NOMO-1 (cell line): ENCODE data around the gene F12.

ENCODE experiments used
- DNase-seq, 2 experiments: peaks; one replicate each; lab custom pipeline; 2025; ENCODE audit not compliant: unreplicated experiment in 2 of 2; lab: John Stamatoyannopoulos, UW

The F12 gene

DNA sequence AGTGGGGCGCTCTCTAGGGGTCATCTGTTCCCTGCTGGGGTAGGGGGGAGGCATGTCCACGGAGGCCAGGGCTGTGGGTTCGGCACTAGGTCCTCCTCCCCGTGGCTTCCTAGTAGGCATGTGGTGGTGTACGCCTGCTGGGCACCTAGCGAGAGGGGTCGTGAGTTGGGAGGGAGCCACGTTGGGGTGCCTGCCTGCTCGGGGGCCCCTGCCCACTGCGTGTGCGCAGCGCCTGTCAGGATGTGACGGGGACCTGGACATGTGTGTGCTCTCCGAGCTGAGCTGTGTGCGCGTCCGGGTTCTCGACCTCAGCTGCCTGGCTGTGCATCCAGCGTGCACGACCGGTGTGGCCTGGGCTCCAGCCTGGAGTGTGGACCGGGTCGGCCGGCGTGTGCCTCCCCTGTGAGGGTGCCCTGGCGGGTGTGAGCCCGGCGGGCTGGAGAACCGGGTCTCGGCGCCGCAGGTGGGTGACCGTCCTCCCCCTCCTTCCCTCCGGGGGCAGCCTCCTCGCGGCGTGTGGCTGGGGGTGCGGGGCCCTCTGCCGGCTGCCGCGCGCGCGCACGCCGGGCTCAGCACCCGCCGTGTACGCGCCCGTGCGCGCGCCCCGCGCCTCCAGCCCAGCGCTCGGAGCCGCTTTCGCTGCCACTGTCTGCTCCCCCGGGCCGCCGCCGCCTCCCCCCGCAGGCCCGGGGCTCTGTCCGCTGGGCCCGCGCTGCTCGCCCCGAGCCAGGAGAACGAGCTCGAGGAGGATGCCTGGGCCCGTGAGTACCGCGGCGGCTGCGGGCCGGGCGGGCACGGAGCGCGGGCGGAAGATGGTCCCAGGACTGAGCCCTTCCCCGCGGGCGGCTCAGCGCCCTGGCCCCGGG, 37.1 kb upstream of the F12 start, which contains the start of gene PRR7:
Gene PRR7 (plus strand): TSS at position 615 of the 866 bp plus-strand sequence. CDS start 8,254 bp downstream, outside the sequence.
- peak; percentile 42 to 75 for DNase-seq

DNA sequence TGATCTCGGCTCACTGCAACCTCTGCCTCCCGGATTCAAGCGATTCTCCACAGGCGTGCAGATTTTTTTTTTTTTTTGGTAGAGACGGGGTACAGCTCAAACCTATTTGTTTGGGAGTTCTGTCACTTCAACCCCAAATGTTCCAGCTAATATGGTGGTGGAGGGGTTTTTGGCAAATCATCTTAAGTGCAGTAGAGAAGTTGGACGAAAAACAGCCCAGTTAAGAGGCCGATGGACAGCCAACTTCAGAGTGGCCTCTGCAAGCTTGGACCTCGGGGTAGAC, 36.5 kb upstream of the F12 start:
- no peak for DNase-seq

DNA sequence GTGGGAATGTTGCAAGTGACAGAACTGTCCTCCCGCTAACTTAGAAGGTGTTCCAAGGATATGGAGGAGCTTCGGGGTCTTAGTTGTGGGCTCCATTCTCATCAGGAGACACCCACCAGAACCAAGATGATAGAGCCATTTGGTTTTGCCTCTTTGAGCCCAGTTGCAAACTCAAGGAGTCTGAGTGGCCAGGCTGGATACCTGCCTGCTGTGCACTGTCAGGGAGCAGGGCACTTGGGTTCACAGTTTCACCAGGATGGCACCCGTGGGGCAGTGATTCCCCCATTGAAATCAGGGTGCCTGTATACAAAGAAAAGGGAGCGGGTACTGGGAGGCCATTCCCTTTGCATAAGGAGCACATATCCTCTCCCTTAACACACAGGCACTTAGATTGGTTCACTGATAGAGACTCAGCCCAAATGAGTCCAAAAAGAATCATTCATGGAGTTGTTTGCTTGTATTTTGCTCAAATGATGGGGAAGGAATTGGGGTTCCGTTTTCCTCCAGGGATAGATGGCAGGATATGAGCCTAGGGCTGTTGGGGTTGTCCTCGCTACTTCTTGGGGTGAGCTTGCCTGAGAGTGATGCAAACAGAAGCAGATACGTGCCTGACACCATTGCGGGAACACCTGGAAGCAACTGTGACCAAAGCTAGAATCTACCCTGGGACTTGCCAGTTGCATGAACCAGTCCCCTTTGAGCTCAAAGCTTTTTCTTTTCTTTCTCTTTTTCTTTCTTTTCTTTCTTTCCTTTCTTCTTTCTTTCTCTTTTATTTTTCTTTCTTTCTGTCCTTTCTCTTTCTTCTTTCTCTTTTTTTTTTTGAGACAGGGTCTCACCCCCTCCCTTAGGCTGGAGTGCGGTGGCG, 35.9 kb upstream of the F12 start:
- peak in 1 of 2 experiments; percentile 24 for DNase-seq

DNA sequence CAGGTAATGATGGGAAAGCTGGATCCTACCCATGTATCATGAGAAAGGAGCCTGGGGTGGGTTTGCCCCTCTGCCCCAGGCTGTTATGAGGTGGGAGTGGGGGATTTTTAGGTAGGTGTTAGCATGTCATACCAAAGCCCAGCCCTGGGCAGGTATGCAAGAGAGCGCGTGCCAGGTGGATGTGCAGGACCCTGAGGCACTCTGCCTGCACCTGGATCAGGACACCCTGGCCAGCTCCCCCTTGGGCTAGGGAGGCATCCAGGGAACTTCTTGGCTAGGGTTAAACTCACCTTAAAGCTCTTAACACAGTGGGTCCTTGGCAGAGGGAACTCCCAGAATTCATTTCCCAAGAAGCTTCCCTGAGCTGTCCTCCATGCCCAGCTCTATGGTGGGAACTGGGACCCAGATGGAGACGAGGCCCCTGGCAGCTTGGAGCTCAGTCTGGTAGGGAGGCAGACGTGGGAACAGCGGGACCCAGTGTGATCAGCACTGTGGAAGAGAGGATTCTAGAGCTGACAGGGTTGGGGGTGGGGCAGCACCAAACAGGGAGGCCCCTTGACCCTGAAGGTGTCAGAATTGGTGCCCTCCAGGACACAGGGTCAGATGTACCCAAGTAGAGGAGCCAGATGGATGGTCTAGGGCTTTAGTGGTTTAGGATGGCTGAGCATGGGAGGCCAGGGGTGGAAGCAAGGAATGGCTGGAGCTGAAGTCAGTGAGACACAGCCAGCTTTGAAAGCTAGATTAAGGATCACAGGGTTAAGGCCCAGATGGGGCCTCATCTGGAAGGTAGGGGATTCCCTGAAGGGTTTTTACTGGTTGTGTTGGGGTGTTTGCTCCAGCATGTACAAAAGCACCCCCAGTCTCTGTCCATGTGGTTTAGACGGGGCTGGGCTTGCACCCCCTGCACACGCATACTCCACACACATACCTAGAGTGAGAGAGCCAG, 35.0 kb upstream of the F12 start:
- no peak for DNase-seq

DNA sequence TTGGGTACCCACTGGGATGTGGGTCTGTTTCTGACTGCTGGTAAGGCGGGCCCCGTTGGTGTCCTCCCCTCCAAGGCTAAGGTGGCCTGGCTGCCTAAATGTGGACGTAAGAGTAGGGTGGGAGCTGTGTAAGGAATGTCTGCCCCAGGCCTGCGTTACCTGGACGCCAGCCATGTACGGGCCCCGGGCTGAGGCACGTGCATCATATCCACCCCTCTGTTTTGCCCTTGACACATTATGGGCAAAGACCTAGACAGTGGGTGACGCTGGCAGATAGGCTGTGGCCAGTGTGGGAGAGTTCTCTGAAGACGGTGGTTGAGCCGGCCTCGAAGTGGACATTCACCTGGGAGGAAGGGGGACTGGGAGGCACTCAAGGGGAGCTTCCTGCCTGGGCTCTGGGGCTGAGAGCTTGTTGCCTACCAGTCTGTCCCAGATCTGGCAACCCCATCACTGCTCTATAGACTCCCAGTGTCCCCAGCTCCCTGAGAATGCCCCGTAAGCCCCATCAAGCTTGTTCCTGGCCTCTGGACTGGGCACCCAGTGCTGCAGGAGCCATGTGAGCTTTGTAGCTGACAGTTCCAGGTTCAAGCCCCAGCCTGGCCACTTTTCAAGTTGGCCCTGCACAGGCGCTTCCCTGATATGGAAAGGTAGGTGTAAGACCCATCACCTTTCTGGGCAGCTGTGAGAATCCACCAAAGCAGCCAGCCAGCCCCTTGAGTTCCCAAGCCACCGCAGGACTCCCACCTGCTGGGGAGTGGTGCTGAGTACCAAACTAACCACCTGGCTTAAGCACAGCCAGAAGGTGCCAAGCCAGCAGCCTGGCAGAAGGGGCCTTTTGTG, 34.0 kb upstream of the F12 start:
- no peak for DNase-seq

DNA sequence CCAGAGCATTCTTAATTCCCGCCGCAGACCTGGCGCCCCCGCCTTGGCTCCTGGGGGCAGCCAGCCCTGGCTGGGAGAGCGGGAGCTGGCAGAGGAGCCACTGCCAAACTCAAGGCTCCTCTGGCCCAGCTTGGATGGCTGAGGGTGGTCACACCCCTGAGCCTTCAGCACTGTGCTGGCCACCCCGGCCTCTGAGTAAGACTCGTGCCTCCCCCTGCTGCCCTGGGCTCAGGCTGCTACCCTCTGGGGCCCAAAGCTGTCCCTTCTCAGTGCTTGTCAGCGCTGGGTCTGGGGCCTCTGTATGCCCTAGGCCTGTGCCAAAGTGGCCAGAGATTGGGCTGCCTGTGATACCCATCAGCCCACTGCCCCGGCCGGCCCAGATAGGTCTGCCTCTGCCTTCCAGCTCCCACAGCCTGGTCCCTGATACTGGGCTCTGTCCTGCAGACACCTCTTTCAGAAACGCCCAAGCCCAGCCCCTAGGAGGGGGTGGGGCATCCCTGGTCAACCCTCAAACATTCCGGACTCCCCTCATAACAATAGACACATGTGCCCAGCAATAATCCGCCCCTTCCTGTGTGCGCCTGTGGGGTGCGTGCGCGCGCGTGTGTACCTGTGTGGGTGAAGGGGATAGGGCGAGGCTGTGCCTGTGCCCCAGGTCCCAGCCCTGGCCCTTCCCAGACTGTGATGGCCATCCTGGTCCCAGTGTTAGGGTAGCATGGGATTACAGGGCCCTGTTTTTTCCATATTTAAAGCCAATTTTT, 32.9 kb upstream of the F12 start:
- DNase-seq: no peak

DNA sequence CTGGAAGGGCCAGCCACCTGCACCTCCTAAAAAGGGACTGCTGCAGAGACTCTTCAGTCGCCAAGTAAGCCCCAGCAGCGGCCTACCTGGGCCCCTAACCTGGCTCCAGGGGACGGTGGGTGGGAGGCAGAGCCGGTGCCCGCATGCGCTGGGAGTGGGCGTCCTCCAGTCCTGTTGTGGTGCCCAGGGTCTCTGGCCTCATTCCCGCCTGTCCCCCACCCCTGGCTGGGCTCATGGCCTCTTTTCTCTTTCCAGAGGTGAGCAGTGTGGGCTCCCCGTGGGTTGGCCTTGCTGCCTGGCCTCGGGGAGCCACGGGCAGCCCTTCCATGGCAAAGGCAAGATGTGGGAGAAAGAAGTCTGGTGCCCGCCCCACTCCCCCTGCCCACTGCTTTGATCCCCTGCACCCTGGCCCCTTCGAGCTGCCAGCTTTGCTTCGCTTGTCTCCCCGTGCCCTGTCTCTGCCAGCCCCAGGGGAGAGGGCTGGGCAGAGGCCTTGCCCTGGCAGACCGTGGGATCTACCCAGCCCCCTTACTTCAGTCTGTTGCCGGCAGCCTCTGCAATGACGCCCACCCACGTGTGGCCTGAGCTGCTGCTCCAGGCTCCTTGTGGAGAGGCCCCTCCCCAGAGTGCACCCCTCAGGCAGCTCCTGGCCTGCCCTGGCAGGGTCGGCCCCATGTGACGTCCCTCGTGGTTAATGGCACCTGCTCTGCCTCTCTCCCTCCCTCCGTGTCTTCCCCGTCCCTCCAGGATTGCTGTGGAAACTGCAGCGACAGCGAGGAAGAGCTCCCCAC, 31.8 kb upstream of the F12 start:
- no peak for DNase-seq

DNA sequence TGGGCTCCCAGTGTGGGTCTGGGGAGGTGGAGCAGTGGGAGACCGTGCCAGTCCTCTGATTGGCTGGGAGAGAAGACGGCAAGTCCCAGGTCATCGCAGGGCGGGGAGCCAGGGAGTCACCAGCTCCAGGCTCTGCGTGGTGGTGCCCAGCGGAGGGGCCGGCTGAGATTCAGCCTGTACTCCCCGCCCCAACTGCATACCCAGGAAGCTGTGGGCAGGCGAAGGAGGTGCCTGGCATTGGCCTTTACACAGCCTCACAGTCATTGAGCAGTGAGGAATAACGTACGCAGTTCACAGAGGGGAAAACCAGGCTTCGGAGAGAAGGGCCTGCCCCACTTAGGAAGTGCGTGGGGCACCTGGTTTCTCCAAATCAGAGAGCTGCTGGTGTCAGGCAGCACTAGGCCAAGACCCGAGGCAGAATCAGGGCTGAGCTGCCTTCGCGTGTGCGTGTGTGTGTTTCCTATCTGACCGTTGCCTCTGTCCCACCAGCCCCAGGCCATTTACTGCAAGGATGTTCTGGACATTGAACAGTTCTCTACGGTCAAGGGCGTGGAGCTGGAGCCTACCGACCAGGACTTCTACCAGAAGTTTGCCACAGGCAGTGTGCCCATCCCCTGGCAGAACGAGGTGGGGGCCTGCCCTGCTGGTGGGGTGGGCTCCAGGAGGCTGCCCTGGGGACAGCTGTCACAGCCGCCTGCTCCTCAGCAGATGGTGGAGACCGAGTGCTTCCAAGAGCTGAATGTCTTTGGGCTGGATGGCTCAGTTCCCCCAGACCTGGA, 31.0 kb upstream of the F12 start:
- no peak for DNase-seq

DNA sequence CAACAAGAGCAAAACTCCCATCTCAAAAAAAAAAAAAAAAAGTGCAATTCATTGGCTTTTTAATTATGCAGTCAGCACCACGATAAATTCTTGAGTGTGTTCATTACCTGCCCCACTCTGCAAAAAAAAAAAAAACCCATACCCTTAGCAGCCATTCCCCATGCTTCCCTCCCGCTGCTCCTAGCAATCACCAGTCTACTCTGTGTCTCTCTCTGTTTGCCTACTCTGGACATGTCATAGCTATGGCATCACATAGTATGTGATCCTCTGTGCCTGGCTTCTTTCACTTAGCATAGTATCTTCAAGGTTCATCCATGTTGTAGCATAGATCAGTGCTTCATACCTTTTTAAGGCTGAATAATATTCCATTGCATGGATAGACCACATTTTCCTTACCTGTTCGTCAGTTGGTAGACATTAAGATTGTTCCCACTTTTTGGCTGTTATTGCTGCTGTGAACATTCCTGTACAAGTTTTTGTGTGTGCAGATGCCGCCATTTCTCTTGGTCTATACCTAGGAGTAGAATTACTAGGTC, 30.2 kb upstream of the F12 start:
- no peak for DNase-seq

DNA sequence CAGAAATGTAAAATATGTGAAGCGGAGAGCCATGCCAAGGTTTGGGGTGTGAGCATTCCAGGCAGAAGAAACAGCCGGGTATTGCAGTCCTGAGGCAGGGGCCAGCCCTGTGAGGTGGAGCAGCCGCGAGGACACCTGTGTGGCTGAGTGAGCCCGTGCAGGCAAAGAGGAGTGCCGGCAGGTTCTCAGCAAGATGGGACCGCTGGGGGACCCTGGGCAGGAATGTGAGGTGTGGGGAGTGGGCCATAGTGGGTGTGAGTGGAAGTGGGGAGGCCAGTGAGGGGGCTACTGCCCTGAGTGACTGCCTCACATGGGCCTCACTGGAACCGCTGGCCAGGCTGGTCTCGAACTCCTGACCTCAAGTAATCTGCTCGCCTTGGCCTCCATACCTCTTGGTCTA, 29.1 kb upstream of the F12 start:
- DNase-seq: no peak

DNA sequence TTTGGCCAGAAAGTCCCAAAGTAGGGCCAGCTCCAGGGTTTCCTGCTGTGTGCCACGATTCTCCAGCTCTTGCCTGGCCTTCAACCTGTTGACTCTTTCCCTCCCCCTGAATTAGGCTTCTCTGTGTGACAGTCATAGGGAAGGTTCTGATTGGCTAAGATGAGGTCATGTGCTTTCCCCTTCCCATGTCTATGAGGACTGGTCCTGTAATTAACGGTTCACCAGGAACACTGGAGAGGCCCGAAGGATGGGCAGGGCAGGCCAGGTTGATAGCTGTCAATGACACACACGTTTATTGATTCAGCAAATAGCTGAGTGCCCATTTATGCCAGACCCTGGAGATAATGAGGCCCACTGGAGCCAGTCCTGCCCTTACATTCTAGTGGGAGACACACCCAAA, 28.3 kb upstream of the F12 start:
- no peak for DNase-seq

DNA sequence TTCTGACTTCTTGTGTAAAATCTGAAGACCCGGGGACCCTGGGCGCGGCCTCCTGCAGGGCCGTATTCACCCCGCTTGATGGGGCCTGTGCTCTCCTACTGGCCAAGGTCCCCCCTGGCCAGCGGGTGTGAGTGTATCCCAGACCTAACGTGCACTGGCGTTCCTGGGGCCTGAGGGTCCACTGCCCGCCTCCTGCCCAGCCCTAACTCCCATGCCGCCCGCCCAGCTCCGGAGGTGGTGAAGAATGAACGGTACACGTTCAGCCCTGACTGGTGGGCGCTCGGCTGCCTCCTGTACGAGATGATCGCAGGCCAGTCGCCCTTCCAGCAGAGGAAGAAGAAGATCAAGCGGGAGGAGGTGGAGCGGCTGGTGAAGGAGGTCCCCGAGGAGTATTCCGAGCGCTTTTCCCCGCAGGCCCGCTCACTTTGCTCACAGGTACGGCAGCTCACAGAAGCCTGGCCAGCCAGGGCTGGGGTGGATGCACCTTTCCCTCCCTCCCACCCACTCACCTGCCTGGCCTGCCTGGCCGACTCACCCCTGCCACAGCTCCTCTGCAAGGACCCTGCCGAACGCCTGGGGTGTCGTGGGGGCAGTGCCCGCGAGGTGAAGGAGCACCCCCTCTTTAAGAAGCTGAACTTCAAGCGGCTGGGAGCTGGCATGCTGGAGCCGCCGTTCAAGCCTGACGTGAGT, 26.6 kb upstream of the F12 start:
- no peak for DNase-seq

DNA sequence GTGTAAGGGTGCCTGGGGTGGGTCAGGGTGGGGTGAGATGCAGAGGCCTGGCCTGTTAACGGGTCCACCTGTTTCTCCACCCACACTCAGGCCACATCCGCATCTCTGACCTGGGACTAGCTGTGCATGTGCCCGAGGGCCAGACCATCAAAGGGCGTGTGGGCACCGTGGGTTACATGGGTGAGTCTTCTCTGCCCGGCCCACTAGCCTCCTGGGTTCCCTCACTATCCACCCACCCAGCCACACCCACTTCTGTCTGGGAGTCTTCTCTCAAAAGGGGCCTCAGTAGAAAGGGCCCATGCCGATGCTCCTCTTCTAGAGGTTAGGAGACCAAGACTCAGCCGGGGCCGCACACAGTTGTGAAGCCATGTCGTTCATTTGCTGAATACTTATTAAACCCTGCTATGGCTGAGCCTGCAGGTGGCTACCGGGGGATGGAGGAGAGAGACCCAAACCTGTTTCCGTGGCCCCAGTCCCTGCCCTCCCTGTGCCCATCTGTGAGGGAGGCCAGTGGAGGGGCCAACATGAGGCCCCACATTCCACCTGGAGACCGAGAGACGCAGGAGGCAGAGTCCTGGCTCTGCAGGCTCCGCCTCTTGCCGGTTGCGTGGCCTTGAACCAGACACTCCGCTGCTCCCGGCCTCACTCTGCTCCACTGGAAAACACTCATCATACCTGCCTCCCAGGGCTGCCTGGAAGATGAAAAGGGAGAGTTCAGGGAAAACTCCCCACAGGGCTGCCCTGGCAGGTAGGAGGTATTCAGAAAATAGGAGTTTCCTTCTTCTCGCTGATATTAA, 25.8 kb upstream of the F12 start:
- no peak for DNase-seq

DNA sequence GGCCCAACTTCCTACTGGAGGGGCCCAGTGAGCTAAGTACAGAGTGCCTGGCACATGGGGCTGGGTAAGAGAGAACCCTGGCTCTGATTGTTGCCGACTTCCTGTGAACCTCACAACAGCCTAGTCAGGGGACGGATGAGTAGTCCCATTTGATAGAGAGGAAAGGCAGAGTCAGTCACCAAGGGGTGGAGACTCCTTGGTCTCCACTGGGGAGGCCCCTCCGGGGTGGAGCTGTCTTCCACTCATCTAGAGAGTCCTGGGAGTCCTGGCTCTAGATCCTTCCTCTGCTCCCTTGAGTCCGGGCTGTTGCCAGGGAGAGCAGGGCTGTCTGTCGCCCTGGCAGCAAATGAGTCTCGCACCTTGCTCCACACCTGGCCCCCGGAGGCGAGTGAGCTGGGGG, 25.1 kb upstream of the F12 start:
- DNase-seq: no peak

DNA sequence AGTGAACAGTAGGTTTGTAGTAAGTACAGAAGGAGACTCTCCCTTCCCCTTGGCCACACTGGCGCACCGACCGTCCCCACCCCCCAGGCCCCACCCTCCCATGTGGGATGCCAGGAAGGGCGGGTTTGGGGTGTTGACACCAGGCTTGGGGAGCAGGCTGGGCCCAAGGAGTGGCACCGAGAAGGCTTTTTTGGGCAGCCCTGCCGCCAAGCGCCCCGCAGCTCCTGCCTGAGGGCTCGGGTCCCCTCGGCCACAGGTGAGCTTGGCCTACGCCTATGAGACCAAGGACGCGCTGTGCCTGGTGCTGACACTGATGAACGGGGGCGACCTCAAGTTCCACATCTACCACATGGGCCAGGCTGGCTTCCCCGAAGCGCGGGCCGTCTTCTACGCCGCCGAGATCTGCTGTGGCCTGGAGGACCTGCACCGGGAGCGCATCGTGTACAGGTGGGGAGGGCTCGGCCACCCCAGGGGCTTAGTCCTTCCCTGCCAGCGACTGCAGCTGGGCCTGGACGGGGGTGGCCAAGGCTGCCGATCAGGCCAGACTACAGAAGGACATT, 24.4 kb upstream of the F12 start:
- no peak for DNase-seq
